ENCODE measurements around the gene CPTP. TPM values are rescaled to one million over a fixed set of nuclear protein-coding genes. Genes with fewer than 3 reads are reported as not detected.

The CPTP gene
- total and polyA plus RNA-seq, 2 of the 13 experiments (the other 11 are each of a cell fraction or from before 2014, with no cell fraction given): 5.5 to 9.3 TPM

DNA sequence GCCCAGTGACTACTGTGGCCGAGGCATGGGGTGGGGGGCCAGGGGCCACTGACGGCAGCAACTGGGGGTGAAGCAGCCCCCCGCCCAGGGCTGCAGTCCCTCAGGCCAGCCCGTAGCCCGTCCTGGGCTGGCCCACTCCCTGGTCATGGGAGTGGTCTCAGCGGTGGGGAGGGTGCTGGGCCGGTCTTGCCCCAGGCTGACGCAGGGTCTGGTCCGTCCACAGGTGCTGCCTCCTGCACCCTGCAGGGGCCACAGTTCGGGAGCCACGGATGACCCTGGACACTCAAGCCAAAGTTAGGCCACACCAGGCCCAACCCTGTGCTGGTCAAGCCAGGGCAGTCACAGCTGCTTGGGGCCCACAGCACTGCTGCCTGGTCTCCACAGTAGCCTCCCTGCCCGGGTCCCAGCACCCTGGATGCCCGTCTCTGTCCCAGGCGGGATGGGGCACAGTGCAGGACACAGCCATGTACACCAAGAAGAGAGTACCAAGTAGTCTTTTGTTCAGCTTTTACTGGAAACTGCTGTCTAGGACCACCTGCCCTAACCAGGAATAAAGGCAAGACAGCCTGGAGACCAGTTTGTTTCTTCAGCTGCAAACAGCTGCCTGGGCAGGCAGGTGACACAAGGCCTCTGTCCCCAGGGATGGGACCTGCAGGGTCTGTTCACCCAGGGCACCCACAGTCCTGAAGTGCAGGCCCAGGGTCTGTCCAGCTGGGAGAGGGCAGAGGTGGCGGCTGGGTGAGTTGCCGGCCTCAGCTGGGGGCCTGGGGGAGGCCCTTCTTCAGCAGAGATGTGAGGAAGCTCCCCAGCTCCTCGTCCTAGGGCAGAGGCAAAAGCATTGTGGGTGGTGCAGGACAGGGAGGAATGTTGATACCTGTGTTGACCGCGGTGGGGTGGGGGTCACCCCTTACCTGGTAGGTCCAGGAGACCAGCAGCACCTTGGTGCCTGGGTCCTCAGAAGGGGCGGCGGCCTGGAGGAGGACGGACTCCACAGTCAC lies 13.2 kb upstream of the CPTP start (continued):
- no peak for TF ChIP-seq ZNF615 (CRISPR knock-in tag; IDR thresholded peaks at IDR 0.05; ENCODE audit: borderline replicate concordance)
- no peak for TF ChIP-seq IRF2 (CRISPR knock-in tag; IDR thresholded peaks at IDR 0.05)

DNA sequence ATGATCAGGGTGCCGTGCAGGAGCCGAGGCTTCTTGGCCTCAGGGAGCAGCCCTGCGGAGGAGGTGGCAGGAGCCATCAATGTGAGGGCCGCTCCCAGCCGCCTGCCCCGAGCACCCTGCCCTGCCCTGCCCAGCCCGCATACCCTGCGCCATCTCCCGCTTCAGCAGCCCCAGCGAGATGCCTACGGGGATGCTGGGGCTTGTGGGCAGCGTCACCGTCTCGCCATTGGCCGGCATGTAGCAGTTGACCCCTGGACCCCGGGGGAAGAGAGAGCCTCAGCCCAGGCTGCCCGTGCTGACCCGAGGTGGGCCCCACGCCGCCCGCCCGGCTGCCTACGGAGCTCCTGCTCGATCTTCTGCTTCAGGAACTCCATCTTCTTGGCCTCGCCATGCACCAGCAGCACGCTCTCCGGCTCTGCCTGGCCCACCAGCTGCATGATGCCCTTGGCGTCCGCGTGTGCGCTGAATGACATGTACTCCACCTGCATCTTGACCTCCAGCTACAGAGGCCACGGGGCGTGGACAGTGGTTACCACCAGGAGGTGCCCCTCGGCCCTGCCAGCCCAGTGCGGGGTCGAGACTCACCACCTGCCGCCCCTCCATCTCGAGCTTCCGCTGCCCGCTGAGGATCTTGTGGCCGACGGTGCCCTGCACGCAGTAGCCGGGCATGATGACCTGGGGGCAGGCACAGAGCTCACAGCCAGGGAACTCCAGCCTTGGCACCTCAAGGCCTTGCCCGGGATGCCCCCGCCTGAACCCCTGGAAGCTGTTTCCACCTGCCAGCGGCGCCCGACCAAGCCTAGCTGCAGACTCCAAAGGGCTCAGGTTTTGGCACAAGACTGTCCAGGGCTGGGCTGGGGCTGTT lies 11.9 kb upstream of the CPTP start:
- H3K4me2 ChIP-seq (ENCODE audit: low read depth, low read length): no peak overlapping the region
- no peaks in the 10 kb centered on the region for H4K20me1 ChIP-seq (ENCODE audit: insufficient read depth, low read length)
- TF ChIP-seq AGO2 (optimal IDR thresholded peaks at IDR 0.05; ENCODE audit: low read depth, low read length) (peak; percentile 82), RBFOX2 (IDR thresholded peaks at IDR 0.05; ENCODE audit: low read depth, low read length) (peak; percentile 70), RAD51 (IDR thresholded peaks at IDR 0.05; ENCODE audit: borderline replicate concordance) (no peak), WIZ (CRISPR knock-in tag; IDR thresholded peaks at IDR 0.05) (no peak), AKAP8 (CRISPR knock-in tag; IDR thresholded peaks at IDR 0.05) (peak; percentile 62; the same call in 1 of the 2 replicates), ZBTB8A (CRISPR knock-in tag; IDR thresholded peaks at IDR 0.05; ENCODE audit: borderline replicate concordance, low read depth) (no peak), RFXANK (CRISPR knock-in tag; IDR thresholded peaks at IDR 0.05) (no peak), HNRNPL (IDR thresholded peaks at IDR 0.05; ENCODE audit: low read depth, low read length) (peak; percentile 52; the same call in 1 of the 2 replicates)
- TF ChIP-seq, protein P1, sequence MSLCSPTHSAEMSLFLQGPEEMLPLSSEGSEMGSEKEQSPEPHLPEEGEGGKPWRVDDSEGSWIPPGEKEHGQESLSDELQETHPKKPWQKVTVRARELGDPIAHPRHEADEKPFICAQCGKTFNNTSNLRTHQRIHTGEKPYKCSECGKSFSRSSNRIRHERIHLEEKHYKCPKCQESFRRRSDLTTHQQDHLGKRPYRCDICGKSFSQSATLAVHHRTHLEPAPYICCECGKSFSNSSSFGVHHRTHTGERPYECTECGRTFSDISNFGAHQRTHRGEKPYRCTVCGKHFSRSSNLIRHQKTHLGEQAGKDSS (CRISPR knock-in tag; IDR thresholded peaks at IDR 0.05; ENCODE audit: borderline replicate concordance, low read depth): no peak
- TF ChIP-seq, protein P2, sequence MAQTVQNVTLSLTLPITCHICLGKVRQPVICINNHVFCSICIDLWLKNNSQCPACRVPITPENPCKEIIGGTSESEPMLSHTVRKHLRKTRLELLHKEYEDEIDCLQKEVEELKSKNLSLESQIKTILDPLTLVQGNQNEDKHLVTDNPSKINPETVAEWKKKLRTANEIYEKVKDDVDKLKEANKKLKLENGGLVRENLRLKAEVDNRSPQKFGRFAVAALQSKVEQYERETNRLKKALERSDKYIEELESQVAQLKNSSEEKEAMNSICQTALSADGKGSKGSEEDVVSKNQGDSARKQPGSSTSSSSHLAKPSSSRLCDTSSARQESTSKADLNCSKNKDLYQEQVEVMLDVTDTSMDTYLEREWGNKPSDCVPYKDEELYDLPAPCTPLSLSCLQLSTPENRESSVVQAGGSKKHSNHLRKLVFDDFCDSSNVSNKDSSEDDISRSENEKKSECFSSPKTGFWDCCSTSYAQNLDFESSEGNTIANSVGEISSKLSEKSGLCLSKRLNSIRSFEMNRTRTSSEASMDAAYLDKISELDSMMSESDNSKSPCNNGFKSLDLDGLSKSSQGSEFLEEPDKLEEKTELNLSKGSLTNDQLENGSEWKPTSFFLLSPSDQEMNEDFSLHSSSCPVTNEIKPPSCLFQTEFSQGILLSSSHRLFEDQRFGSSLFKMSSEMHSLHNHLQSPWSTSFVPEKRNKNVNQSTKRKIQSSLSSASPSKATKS (CRISPR knock-in tag; IDR thresholded peaks at IDR 0.05): no peak
- TF ChIP-seq, protein P3, sequence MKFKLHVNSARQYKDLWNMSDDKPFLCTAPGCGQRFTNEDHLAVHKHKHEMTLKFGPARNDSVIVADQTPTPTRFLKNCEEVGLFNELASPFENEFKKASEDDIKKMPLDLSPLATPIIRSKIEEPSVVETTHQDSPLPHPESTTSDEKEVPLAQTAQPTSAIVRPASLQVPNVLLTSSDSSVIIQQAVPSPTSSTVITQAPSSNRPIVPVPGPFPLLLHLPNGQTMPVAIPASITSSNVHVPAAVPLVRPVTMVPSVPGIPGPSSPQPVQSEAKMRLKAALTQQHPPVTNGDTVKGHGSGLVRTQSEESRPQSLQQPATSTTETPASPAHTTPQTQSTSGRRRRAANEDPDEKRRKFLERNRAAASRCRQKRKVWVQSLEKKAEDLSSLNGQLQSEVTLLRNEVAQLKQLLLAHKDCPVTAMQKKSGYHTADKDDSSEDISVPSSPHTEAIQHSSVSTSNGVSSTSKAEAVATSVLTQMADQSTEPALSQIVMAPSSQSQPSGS (CRISPR knock-in tag; IDR thresholded peaks at IDR 0.05): no peak
- TSS peak; percentile 41 for BruUV-seq (replicated peaks)
- ChIA-PET POLR2A (no interaction called here), CTCF (ENCODE audit: low intra/inter-chr PET ratio, low total read pairs) (no interaction called here)
- H3K79me2 ChIP-seq (ENCODE audit: insufficient read depth, low read length): peaks cover 2% of the 10 kb centered on the region
- H3K4me3 ChIP-seq (replicated peaks in 1 of 3; ENCODE audit: insufficient read depth in 1 of 3, low read depth in 2 of 3, low read length in 3 of 3): no peak overlapping the region
- 96% methylated on average over 30 of the region's 49 CpGs for WGBS (ENCODE audit: low lambda C conversion rate)
- no peak overlapping the region for H2AFZ ChIP-seq (ENCODE audit: low read length)
- DNase-seq (ENCODE audit: low spot score) (no peak), FAIRE-seq (no peak), ATAC-seq (no peak)
- in situ Hi-C loops (cut with HindIII; ENCODE audit: extremely low pct_ligation_motif_present, low pct_unique_long_range_greater_than_20kb): no loop called here
- H3K9ac ChIP-seq (ENCODE audit: insufficient read depth, low read depth, low read length): no peak overlapping the region
- peaks cover 20% of the 10 kb centered on the region for H3K4me1 ChIP-seq (ENCODE audit: insufficient read depth, low read length)
- no peaks in the 10 kb centered on the region for H3K9me3 ChIP-seq (ENCODE audit: low read length)
- no peak overlapping the region for H3K27ac ChIP-seq (ENCODE audit: extremely low read length, insufficient read depth, low read length)
- no peaks in the 10 kb centered on the region for H3K27me3 ChIP-seq (ENCODE audit: control insufficient read depth in 1 of 2, insufficient read depth in 2 of 2, low read length in 2 of 2)
- H3K36me3 ChIP-seq (replicated peaks in 1 of 2; ENCODE audit: control insufficient read depth in 1 of 2, insufficient read depth in 2 of 2, low read length in 2 of 2): peaks cover 16 to 49% of the 10 kb centered on the region in 2 experiments; a peak in 4 of 5 replicates
- intact Hi-C loops (cut with micrococcal nuclease; ENCODE audit: unreplicated experiment): no loop called here
